Measurements from ENCODE around the gene HEPN1. TPM values are rescaled to one million over a fixed set of nuclear protein-coding genes. Genes with fewer than 3 reads are reported as not detected.
A peak's percentile ranks its signal among the peaks of the same experiment; 100 is the strongest.

HEPN1 gene
- total RNA-seq, 1 donor: under 0.01 TPM

DNA sequence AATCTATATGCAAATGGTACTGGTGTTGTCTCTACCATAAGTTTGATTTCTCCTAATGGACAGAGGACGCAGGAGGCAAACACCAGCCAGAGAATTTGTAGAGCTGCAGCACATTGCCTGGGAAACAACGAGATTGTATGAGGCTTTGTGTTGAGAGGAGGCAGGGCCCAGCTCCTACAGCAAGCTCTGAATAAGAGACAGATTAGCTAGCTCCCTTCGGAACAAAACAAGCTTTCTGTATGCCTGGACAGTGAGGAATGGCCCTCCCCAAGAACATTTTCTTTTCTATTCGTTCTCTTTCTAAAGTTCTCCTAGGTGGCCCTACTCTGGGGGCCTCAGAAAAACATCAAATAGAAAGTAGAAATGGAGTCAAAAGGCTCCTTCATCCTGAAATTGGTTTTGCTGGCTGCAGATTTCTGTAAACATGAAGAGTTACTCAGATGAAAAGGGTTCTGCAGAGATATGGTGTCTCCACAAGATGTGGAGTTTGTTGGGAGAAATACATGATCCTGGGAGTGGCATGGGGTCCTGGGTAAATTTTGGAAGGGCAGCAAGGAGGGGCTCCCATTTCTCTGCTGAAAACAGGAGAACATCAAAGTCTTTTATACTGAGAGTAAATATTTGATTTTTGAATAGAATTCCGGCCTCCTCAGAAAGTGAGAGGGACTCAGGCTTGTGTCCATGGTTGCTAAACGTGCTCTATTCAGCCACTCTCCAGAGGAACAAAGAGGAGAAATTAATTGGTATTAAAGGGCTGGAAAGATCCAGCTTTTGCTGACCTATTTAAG lies 23.6 kb downstream of the HEPN1 start:
- no peak overlapping the region for H3K4me2 ChIP-seq (ENCODE audit: insufficient read depth, low read length)
- H3K27ac ChIP-seq (ENCODE audit: low read depth, low read length): no peak overlapping the region
- H3K4me3 ChIP-seq (ENCODE audit: insufficient read depth, low read length): no peak overlapping the region
- H2AFZ ChIP-seq (ENCODE audit: low read length): peak overlapping the region; percentile 9
- TF ChIP-seq, protein P1, sequence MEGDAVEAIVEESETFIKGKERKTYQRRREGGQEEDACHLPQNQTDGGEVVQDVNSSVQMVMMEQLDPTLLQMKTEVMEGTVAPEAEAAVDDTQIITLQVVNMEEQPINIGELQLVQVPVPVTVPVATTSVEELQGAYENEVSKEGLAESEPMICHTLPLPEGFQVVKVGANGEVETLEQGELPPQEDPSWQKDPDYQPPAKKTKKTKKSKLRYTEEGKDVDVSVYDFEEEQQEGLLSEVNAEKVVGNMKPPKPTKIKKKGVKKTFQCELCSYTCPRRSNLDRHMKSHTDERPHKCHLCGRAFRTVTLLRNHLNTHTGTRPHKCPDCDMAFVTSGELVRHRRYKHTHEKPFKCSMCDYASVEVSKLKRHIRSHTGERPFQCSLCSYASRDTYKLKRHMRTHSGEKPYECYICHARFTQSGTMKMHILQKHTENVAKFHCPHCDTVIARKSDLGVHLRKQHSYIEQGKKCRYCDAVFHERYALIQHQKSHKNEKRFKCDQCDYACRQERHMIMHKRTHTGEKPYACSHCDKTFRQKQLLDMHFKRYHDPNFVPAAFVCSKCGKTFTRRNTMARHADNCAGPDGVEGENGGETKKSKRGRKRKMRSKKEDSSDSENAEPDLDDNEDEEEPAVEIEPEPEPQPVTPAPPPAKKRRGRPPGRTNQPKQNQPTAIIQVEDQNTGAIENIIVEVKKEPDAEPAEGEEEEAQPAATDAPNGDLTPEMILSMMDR (IDR thresholded peaks at IDR 0.05; ENCODE audit: extremely low read depth, low read depth, low read length): no peak
- DNase-seq (ENCODE audit: insufficient read length, low spot score, missing footprints): no peak
- H4K20me1 ChIP-seq (ENCODE audit: insufficient read depth, low read length): no peaks in the 10 kb centered on the region
- H3K9me3 ChIP-seq (ENCODE audit: low read depth, low read length): no peaks in the 10 kb centered on the region
- H3K27me3 ChIP-seq (ENCODE audit: insufficient read depth, low read length): no peaks in the 10 kb centered on the region
- H3K79me2 ChIP-seq (ENCODE audit: insufficient read depth, low read length): no peaks in the 10 kb centered on the region
- no peaks in the 10 kb centered on the region for H3K36me3 ChIP-seq (ENCODE audit: insufficient read depth, low read length)
- H3K4me1 ChIP-seq (ENCODE audit: insufficient read depth, low read length): peaks cover 5% of the 10 kb centered on the region

DNA sequence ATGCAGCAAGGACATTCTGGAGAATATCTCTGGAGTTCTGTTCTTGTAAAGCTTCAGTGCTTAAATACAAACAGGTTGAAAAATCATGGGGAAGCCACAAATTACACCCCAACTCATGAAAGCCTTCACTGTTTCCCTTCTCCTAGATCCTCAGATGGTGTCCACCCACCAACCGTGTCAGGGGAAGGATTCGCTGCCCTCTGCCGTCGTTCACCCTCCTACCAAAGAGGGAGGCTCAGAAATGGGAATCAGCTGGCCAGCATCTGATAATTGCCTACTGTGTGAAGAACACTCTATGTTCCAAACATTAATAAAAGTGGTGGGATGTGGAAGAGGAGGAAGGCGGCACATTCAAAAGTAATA lies 24.2 kb downstream of the HEPN1 start:
- no peak overlapping the region for H3K4me3 ChIP-seq (ENCODE audit: insufficient read depth, low read length)
- TF ChIP-seq, protein P1 (IDR thresholded peaks at IDR 0.05; ENCODE audit: extremely low read depth, low read depth, low read length): no peak
- no peak for DNase-seq (ENCODE audit: insufficient read length, low spot score, missing footprints)
- H3K27me3 ChIP-seq (ENCODE audit: insufficient read depth, low read length): no peaks in the 10 kb centered on the region
- H3K27ac ChIP-seq (ENCODE audit: low read depth, low read length): no peak overlapping the region
- no peaks in the 10 kb centered on the region for H3K36me3 ChIP-seq (ENCODE audit: insufficient read depth, low read length)
- no peaks in the 10 kb centered on the region for H3K9me3 ChIP-seq (ENCODE audit: low read depth, low read length)
- H3K79me2 ChIP-seq (ENCODE audit: insufficient read depth, low read length): no peaks in the 10 kb centered on the region
- H4K20me1 ChIP-seq (ENCODE audit: insufficient read depth, low read length): no peaks in the 10 kb centered on the region
- H2AFZ ChIP-seq (ENCODE audit: low read length): peak overlapping the region; percentile 9
- peaks cover 5% of the 10 kb centered on the region for H3K4me1 ChIP-seq (ENCODE audit: insufficient read depth, low read length)
- no peak overlapping the region for H3K4me2 ChIP-seq (ENCODE audit: insufficient read depth, low read length)

DNA sequence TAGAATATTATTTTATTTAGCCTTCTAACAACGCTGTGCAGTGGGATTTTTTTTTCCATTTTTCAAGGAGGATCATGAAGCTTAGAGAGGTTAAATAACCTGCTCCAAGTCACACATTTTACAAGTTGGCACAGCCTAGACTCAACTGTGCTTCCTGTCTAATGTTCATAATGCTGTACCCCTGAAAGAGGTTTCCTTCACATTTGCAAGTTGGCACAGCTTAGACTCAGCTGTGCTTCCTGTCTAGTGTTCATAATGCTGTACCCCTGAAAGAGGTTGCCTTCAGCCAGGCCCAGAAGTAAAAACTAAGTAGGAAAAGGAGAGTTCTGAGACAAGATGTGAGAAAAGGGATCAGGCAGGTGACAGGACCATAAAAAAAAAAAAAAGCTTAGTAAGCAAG lies 24.7 kb downstream of the HEPN1 start:
- H3K4me2 ChIP-seq (ENCODE audit: insufficient read depth, low read length): no peak overlapping the region
- H3K9me3 ChIP-seq (ENCODE audit: low read depth, low read length): no peaks in the 10 kb centered on the region
- no peaks in the 10 kb centered on the region for H3K27me3 ChIP-seq (ENCODE audit: insufficient read depth, low read length)
- H3K79me2 ChIP-seq (ENCODE audit: insufficient read depth, low read length): no peaks in the 10 kb centered on the region
- H3K36me3 ChIP-seq (ENCODE audit: insufficient read depth, low read length): no peaks in the 10 kb centered on the region
- DNase-seq (ENCODE audit: insufficient read length, low spot score, missing footprints): no peak
- H2AFZ ChIP-seq (ENCODE audit: low read length): no peak overlapping the region
- peaks cover 5% of the 10 kb centered on the region for H3K4me1 ChIP-seq (ENCODE audit: insufficient read depth, low read length)
- H3K4me3 ChIP-seq (ENCODE audit: insufficient read depth, low read length): no peak overlapping the region
- TF ChIP-seq, protein P1 (IDR thresholded peaks at IDR 0.05; ENCODE audit: extremely low read depth, low read depth, low read length): no peak
- H3K27ac ChIP-seq (ENCODE audit: low read depth, low read length): no peak overlapping the region
- H4K20me1 ChIP-seq (ENCODE audit: insufficient read depth, low read length): no peaks in the 10 kb centered on the region

DNA sequence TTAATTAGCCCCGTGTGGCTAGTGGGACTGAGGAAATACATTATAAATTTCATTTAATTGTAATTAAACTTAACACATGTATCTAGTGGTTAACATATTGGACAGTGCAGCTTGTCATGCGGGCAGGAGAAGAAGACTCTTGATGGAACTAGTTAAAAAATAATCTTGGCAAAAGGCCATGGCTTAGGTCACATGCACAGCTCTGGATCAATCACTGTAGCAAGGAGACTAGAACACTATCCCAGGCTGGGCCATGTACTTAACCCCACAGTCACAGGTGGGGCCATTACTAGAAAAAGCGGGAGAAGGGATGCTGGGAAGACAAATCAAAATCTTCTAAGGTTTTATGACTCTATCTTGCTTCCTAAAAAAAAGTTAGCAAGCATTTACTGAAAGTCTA lies 25.5 kb downstream of the HEPN1 start:
- Histone ChIP-seq H4K20me1 (ENCODE audit: insufficient read depth, low read length) (no peaks in the 10 kb centered on the region), H3K9me3 (ENCODE audit: low read depth, low read length) (no peaks in the 10 kb centered on the region), H2AFZ (ENCODE audit: low read length) (no peak overlapping the region), H3K27me3 (ENCODE audit: insufficient read depth, low read length) (no peaks in the 10 kb centered on the region), H3K4me2 (ENCODE audit: insufficient read depth, low read length) (no peak overlapping the region), H3K4me1 (ENCODE audit: insufficient read depth, low read length) (peaks cover 5% of the 10 kb centered on the region), H3K27ac (ENCODE audit: low read depth, low read length) (no peak overlapping the region), H3K4me3 (ENCODE audit: insufficient read depth, low read length) (no peak overlapping the region), H3K79me2 (ENCODE audit: insufficient read depth, low read length) (no peaks in the 10 kb centered on the region), H3K36me3 (ENCODE audit: insufficient read depth, low read length) (no peaks in the 10 kb centered on the region)
- TF ChIP-seq, protein P1 (IDR thresholded peaks at IDR 0.05; ENCODE audit: extremely low read depth, low read depth, low read length): no peak
- DNase-seq (ENCODE audit: insufficient read length, low spot score, missing footprints): no peak

All from osteoblast (primary cell).